GM19351 (cell line): Measurements from ENCODE around the gene SHISAL1.

Experiments
- ATAC-seq: cut with Tn5 transposase; IDR thresholded peaks from one replicate; pipeline ENCODE4 v1.9.1; 2021; ENCODE audit warnings: mild to moderate bottlenecking, moderate library complexity; ENCODE audit not compliant: unreplicated experiment

The SHISAL1 gene

GRCh38 chr22:44213489-44214043 lies 99.2 kb downstream of the SHISAL1 start:
- no peak for ATAC-seq

DNA sequence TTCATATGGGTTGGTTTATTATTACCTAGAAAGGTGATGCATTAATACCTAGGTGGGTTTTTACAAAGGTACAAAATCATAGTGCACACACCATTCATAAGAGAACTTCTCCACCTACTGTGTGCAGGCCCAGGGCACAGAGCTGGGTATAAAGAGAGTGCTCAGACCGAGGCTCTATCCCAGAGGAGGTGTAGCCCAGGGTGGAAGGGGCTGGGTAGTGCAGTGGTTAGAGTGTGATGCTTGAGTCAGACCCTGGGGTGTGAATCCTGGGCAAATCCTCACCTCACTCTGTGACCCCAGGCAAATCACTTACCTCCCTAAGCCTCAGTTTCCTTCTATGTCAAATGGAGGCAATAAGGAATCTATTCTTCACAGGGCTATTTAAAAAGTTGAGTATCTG lies 99.8 kb downstream of the SHISAL1 start:
- ATAC-seq: no peak

DNA sequence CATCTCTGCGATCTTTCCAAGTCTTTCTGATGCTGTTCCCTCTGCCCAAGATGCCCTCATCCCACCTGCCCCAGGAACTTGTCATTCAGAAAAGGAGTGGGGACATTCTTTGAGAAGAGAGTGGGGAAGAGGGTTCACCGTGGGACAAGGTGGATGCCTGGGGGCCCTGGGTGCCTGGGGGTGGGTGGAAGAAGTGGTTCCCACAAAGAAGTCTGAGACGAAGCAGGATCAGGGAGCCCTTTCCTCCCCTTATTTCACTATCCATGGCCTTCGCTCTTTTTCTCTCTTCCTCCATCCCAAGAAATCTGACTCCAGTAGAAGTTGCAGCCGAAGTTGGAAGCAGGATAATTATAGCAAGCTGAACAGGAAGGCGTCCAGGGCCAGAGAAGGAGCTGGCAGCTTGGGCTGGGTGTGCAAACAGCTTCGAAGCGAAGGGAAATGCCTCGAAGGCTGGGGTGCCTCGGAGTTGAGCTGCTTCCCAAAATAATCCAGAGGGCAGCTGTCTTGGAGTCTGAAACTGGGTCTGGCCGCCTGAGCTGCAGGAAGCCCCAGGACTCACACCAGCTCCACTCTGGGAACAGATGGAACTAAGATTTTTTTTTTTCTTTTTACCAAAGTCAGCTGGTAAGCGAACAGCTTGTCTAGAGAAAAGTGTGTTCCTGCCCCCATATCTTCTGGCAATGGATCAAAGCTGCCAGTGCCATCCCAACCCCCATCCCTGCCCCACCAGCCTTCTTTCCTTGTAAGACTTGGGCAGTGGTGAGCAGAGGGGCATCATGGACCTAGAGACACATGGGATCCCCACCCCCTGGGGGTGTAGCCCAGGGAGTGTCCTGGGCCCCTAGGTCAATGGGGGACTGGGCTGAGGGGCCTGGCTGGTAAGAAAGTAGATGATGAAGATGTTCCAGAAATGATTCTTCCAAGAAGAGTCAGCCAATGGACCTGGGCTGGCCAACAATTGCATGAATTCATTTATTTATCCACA lies 100.5 kb downstream of the SHISAL1 start:
- ATAC-seq: no peak

- ATAC-seq: no peak
Measured at GRCh38 chr22:44211256-44211945, 101.3 kb downstream of the SHISAL1 start.

GRCh38 chr22:44210722-44211121 lies 102.0 kb downstream of the SHISAL1 start:
- no peak for ATAC-seq

DNA sequence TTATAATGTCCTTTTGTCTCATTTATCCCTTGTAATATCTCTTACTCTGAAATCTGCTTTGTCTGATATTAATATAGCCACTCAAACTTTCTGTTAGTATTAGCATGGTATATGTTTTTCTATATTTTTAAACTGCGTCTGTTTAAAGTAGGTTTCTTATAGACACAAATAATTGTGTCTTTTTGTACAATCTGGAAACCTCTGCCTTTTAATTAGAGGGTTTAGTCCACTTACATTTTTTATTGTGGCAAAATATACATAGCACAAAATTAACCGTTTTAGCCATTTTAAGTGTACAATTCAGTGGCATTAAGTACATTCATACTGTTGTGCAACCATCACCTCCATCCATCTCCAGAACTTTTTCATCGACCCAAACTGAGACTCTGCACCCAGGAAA lies 103.4 kb downstream of the SHISAL1 start:
- no peak for ATAC-seq

DNA sequence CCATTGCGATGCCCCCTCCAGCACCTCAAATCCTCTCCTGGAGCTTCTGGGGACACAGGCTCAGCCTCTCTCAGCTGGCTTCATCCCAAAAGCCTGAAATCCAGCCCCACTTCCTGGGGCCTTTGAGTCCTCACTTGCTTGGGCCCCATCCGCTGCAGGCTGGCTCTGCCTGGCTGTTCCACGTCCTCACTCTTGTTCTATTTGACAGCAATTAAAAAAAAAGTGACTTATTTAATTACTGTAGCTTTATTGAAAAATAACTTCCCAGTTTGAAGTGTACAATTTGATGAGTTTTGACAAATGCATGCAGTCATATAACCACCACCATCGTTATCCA lies 104.8 kb downstream of the SHISAL1 start:
- ATAC-seq: no peak

GRCh38 chr22:44207173-44207980 lies 105.4 kb downstream of the SHISAL1 start:
- ATAC-seq: no peak

DNA sequence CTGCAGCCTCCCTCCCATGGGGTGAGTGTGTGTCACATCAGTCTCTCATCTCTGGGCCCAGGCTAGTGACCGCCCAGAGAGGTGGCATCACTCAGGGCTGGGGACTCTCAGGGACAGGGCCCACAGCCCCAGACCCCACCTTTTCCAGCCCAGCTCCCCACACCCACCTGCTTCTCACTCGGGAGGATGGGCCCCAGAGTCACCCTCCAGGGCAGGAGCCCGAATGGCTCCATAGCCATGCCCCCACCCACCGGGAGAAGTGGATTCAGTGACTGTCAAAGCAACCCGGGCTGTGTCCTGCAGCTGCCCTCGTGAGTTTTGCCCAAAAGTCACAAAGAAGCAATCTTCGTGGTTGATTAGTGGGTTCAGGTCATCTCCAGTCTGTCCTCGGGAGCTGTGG lies 106.1 kb downstream of the SHISAL1 start:
- ATAC-seq: no peak

- no peak for ATAC-seq
Measured at GRCh38 chr22:44206330-44206645, 106.5 kb downstream of the SHISAL1 start.

DNA sequence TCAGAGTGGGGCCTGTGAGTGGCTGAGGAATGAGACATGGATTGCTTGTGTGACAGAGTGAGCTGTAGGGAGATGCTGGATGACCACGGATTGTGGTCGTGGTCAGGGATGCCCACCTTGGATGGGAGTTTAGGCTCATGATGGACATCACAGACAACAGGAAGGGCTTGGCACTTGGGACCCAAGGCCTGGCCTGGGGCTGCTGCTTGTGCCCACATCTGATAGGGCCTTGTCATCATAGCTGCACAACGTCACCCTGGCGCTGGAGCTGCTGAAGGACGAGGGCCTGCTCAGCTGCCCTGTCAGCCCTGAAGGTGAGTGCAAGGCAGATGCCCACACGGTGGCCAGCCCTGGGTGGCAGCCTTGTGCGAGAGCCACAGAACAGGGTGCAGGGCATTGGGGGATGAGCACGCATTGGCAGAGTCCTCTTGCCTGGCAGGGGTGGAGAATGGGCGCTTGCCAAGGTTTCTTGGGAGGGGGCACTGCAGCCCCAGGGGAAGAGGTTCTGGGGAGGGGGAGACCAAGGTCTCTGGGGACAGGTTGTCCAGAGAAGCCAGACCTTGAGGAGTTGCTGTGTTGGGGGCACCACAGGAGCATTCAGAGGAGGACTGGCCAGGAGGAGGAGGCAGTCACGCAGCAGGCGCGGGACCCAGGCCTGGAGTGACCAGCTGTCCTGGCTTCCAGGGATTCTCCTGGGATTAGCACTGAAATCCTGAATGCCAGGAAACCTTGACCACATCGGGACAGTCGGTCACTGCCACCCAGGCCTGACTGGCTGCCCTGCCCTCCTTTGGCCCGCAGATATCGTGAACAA lies 107.0 kb downstream of the SHISAL1 start:
- ATAC-seq: no peak

DNA sequence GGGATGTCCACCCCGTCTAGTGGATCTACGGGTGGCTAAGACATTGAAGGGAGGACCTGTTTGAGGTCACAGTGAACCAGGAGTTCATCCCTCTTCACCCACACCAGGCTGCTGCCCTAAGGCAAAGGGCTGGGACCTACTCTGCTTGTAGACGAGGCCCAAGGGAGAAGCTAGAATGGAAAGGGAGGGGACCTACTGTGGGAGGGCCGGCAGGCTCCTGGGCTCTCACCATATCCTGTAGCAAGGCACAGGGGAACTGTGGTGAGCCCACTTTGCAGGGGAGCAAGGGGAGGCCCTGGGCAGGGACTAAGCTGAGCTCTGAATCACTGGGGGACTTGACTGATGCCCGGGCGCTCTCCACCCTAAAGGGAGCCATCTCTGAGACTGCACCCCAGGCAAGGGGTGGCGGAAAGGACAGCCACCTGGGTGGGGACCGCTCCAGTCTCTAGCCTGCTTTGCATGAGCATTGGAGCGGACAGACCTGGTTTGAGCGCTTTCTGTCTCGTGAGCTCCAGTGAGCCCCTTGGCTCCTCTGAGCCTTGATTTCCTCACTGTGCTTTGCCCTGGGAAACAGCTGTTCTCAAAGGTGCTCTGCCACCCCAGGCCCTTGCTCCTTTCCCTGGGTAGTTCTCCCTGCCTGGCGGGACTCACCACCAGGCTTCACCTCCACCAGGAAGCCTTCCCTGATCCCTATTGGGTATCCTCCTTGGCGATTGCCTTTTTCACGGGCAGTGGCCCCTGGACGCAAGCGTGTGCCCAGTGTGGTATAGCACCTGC lies 107.8 kb downstream of the SHISAL1 start:
- no peak for ATAC-seq

- ATAC-seq: no peak
Measured at GRCh38 chr22:44203203-44203602, 109.5 kb downstream of the SHISAL1 start.

DNA sequence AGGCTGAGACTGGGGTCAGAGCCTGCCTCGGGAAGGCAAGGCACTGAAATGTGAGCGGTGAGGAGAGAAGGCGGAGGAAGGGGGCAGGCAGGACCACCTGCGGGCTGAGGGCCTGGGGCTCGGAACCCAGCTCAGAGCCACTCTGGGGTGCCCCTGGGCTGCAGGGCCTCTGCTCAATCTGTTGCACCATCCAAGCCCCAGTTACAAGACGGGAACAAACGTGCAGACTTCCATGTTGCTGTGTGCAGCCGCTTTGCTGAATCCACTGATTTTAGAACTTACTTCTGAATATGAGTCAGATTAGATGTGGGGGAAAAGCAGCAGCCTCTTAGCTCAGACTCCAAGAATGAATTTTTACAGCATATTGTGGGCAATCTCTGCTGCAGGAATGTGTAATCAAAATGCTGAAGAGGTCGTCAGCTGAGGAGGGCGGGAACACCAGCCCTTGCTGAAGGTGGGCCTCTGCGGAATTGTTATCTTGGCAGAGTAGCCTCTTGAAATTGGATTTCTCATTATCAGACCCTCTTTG lies 110.4 kb downstream of the SHISAL1 start:
- no peak for ATAC-seq

DNA sequence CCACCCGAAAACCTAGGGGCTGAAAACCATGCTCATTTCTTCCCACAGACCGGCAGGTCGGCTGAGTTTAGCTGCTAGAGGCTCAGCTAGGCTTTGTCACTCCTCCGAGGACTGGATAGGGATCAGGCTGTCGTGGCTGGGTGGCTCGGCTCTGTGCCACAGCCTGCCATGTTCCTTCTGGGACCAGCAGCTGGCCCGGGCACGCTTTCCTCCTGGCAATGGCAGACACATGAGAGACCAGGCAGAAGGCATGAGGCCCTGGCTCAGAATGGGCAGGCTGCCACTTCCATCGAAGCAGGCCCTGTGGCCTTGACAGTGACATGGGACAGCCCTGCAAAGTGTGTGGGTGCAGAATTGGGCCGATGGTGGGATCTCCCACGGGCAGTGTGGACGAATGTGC lies 111.1 kb downstream of the SHISAL1 start:
- no peak for ATAC-seq

DNA sequence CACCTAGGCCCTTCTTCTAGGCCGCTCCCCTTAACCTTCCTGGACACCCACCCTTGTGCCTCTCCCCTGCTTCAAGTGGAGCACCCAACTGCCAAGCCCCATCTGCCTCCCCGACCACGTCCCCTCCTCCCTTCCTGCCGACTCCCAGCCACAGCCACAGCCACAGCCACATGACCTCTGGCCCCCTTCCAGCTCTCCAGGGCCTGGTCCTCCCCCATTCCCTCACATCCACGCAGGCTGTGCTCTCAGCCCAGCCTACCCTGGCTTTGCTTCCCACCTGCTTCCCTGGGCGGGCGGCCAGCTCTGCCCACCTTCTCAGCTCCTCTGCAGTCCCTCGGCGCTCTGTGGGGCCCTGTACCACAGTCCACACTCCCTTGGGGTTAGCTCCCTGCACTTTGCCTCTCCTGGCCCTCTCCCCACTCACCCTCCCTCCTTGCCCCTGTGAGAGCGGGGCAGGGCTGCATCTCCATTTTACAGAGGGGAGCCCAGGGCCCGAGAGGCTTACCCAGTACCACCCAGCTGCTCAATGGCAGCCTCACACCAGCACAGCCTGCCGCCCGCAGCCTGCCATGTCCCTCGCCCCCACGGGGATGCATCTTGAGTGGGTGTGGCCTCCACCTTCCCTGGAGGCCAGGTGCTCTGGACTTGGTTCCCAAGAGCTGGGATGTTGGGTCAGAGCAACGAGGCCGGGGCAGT lies 111.7 kb downstream of the SHISAL1 start:
- no peak for ATAC-seq

GRCh38 chr22:44200451-44200850 lies 112.3 kb downstream of the SHISAL1 start:
- no peak for ATAC-seq

GRCh38 chr22:44199866-44200265 lies 112.9 kb downstream of the SHISAL1 start:
- ATAC-seq: no peak

- ATAC-seq: no peak
Measured at GRCh38 chr22:44199164-44199563, 113.6 kb downstream of the SHISAL1 start.
